HG02840 (cell line): ENCODE data around the gene KRTAP12-3.

ENCODE experiments used
- ATAC-seq: cut with Tn5 transposase; IDR thresholded peaks from one replicate; pipeline ENCODE4 v1.9.1; 2021; ENCODE audit warnings: mild to moderate bottlenecking, moderate library complexity, moderate number of reproducible peaks; ENCODE audit not compliant: unreplicated experiment, low FRiP score

Gene KRTAP12-3

DNA sequence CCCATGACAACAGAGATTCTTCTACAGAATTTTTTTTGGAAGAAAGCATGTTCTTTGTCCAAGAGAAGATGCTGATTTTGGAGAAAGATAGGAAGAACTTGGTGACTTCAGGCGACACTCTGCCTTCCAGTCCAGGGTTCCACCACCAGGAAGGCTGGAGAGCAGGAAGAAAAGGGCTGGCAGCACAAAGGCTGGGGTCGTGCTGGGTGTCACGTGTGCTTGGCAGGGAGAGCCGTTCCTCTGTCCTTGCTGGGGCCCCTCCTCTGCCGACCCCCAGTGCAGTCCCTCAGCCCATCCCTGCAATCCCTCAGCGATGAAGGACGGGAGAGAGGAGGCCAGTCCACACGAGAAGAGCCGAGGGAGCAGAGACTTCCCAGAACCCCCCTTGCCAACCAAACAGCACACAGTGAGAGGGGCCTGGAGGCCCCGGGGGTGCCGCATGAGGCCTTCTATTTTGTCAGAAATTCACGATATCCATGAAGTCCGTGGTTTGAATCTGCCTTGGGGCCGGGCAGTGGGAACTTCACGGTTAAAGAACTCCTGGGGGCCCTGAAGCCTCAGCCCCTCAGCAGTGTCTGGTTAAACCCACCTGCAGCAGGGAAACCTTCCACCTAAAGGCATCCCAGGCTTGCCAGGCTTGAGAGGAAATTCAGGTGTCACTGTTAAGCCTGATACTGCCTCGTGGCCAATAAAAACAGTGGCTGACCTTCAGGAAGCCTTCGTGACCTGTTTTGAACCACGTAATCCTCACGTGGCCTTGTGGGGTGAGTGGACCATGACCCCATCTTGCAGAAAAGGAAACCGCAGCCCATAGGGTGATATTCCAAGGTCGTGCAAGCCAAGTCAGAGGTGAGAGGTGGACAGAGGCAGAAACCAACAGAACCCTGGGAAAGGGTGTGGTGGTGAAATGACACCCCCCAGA, 42.6 kb downstream of the KRTAP12-3 start:
- ATAC-seq = no peak

DNA sequence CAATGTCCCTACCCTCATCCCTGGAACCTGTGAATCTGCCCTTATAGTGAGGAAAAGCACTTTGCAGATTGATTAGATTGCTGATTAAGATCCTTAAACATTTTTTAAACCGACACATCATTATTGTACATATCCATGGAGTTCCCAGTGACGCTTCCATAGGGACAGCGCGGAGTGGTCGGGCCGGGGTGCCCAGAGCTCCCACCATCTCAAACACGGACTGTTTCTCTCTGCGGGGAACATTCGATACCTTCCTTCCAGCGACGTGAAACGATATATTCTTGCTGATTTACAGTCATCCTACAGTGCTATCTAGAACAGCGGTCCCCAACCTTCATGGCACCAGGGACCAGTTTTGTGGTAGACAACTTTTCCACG, 43.3 kb downstream of the KRTAP12-3 start:
- no peak for ATAC-seq

DNA sequence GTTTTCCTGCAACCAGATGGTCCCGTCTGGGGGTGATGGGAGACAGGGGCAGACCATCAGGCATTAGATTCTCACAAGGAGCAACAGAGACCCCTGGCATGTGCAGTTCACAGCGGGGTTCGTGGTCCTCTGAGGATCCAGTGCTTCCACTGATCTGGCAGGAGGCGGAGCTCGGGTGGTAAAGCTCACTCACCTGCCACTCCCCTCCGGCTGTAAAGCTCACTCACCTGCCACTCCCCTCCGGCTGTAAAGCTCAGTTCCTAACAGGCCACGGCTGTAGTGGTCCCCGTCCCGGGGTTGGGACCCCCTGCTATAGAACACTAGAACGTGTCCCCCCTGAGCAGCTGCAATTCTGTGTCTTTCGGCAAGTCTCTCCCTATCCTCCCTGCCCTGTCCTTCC, 43.8 kb downstream of the KRTAP12-3 start:
- no peak for ATAC-seq

DNA sequence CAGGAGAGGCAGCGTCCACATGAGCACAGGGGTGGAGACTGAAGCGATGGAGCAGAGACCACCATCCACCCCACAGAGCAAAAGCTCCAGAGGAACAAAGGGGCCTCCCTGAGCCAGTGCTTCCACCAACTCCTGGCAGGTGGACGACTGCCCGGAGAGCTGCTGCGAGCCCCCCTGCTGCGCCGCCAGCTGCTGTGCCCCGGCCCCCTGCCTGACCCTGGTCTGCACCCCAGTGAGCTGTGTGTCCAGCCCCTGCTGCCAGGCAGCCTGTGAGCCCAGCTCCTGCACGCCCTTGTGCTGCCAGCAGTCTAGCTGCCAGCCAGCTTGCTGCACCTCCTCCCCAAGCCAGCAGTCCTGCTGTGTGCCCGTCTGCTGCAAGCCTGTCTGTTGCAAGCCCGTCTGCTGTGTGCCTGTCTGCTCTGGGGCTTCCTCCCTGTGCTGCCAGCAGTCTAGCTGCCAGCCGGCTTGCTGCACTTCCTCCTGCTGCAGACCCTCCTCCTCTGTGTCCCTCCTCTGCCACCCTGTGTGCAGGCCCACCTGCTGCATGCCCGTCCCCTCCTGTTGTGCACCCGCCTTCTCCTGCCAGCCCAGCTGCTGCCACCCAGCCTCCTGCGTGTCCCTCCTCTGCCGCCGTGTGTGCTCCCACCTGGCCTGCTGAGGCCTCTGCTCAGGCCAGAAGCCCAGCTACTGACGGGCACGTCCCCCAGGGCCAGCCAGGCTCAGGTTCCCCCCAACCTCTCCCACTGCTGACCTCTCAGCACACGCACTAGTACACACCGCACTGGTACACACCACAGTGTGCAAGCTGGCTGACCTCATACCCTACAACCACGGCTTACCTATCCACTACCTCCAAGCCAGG, 44.6 kb downstream of the KRTAP12-3 start:
- ATAC-seq = no peak

DNA sequence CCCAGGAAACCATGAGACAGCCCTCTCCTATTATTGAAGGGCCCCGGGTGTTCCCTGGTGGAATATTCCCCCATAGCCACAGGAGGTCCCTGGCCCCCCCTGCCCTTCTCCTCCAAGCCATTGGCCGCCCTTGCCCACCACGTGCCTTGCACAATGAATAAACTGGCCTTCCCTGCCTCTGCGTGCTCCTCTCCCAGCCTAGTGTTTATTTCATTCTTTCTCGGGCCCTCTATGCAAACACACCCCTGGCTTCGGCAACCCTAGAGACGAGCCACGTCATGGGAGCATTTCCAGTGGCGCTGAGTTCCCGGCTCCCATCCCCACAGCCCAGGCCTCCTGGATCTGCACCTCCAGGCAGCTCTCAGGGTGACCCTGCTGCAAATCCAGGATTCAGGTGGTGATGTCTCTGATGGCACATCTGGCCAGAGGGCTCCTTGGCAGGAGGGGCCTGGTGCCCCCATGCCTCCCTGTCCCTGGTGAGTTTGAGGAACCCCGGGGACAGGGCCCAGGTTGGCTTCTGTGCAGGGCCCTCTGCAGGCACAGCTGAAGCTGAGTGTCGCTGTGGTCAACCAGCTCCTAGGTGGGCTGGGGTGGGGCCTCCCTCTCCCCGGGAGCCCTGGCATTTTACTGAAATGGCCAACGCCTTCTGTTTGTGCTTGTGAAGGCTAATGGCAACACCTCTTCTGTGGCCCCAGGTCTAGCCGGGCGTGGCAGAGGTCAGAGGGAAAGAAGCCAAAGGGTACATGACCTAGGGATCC, 45.4 kb downstream of the KRTAP12-3 start:
- no peak for ATAC-seq

DNA sequence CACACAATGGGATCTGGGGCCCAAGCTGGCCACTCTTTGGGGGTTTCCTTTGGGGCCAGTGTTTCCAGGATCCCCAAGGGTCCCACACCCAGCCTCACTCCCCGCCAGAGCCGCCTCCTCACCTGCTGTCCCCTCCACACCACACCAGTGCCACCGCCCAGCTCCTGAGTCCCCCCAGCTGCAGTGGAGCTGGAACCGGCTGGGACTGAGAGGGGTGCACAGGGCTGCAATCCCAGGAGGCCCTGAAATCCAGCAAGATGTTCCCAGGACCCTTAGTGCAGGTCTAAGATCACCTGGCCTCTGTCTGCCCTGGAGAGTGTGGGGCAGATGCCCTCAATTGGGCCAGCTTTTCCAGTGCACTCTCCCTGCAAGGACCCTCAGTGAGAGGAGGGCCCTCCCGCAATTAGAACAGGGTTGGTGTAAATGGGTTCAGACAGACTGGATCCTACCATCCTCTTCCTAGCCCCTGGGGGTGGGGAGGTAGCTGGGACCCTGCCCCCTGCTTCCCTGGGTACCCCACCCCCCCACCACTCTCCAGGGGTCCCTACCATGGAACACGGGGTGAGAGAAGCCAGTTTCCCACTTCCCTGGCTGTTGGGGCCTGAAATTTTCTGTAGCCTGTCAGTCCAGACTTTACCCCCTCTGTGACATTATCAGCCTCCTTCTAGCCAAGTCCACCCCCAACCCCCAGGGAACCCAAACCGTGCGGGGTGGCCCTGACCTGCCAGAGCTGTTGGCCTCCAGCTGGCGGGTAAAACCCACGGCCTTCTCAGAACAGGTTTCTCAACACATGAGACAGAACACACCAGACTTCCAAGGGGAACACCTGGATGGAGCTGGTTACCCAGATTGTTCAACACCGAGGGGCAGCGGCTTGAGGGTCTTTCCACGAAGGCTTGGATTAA, 46.3 kb downstream of the KRTAP12-3 start:
- ATAC-seq = no peak

DNA sequence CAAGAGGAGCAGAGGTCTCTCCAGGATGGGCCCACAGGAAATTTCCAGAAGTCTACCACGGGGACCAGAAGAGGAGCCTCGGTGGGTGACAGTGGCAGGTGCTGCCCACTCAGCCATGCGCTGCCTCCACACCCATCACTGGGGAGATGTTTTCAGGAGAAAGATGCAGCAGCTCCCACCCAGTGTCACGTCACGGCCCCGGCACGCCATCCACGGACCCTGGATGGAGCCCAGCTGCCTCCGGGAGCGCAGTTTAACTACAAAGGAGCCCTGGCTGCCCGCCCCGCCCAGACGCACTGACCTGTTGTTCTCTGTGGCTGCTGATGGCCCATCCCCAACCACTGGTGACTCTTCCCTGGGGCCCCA, 46.9 kb downstream of the KRTAP12-3 start:
- no peak for ATAC-seq

DNA sequence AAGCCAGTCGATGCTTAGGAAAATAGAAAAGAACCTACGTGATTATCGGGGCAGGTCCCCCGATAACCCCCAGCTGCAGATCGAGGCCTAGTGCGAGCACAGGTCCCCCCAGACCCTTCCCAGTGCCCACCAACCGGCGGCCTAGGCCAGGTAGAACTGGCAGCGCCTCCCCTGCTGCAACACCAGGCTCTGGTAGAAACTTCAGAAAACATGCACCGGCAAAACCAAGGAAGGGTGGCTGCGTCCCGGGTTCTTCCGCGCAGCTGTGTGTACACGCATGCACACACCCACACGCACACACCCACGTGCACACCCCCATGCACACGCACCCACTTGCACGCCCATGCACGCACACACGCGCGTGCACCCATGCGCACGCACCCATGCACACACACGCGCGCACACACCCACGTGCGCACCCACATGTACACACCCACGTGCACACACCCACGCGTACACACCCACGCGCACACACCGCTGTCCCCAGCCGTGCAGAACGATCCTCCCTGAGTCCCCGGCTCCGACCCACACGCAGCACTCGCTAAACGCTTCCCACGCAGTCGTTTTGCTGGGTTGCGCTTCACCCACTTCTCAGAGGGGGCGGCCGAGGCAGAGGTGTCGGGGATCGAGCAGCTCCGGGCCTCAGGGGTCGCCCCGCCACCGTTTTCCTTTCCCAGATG, 48.4 kb downstream of the KRTAP12-3 start:
- ATAC-seq = no peak

DNA sequence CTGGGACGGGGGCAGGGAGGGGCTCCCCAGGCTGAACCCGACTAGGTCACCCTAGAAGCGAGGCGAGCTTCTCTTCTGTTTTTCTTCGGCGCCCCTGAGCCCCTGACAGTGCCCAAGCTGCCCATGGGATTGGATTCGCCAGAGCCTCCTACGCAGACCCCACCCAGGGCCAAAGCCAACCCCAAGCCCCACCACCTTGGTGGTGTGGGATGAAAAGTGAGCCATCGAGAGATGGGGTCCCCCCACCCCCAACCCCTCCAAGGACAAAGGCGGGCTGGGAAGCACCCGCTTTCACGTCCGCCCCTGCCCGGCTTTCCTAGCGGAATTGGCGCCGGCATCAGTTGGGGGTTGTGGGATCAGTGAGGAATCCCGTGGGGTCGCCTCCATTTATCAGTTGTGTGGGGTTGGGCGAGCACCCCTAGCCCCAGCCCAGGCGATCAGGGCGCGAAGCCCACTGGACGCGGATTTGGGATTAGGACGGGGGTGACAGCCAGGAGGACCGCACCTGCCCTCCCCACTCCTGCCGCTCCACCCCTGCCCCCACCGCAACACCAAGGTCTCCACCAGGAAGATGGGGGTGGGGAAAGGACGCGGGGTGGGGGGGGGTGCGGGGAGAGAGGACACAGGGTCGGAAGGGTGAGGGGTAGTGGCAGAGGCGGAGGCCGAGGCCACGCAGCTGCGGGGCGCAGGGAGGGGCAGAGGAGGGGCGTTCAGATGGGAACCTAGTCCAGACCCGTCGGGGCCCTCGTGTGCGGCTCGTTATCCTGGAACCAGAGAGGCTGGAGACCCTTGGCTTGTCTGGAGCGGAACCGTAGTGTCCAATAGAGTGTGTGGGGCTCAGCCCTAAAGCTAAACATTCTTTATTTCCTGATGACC, 49.2 kb downstream of the KRTAP12-3 start:
- ATAC-seq = no peak
